Lower leg skin (tissue), 3 donors: ENCODE results near the gene CSF2.

Experiments used
- POLR2A ChIP-seq, 2 donors: fragments of 450-650 bp; IDR thresholded peaks; one replicate each; pipeline ENCODE4 v1.6.1; 2016 to 2017; ENCODE audit warnings: antibody characterized with exemption in 2 of 2, mild to moderate bottlenecking in 1 of 2, moderate library complexity in 1 of 2
- TF ChIP-seq, protein P1 (sequence below), 3 donors: fragments of 450-650 bp; IDR thresholded peaks; one replicate each; pipeline ENCODE4 v1.5.1; 2016; ENCODE audit warnings: antibody characterized with exemption in 3 of 3, mild to moderate bottlenecking in 3 of 3, moderate library complexity in 2 of 3

DNA sequence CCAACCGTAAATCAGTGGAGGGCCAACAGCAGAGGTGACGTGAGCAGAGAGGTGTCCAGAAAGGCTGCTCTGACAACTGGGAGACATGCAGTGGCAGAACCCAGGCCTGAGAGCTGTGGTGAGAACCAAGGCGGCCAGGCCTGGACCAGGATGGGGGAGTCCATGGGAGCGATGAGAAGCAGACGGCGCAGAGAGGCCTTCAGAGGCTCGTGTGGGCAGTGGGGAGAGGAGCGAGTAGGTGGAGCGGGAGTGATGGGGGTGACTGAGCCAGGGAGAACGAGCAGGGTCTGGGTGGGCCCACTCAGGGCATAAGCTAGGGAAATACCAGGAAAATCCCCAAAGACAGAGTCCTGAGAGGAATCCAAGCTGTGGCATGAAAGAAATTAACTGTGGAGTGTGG is 21.1 kb upstream of the CSF2 start:
- TF ChIP-seq POLR2A (IDR thresholded peaks at IDR 0.05): no peak
- TF ChIP-seq, protein P1, sequence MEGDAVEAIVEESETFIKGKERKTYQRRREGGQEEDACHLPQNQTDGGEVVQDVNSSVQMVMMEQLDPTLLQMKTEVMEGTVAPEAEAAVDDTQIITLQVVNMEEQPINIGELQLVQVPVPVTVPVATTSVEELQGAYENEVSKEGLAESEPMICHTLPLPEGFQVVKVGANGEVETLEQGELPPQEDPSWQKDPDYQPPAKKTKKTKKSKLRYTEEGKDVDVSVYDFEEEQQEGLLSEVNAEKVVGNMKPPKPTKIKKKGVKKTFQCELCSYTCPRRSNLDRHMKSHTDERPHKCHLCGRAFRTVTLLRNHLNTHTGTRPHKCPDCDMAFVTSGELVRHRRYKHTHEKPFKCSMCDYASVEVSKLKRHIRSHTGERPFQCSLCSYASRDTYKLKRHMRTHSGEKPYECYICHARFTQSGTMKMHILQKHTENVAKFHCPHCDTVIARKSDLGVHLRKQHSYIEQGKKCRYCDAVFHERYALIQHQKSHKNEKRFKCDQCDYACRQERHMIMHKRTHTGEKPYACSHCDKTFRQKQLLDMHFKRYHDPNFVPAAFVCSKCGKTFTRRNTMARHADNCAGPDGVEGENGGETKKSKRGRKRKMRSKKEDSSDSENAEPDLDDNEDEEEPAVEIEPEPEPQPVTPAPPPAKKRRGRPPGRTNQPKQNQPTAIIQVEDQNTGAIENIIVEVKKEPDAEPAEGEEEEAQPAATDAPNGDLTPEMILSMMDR (IDR thresholded peaks at IDR 0.05): no peak
